Fibroblast of skin of right quadriceps (primary cell): ENCODE measurements around the gene MAP3K10.

Experiments used
- DNase-seq: peaks from one replicate; pipeline ENCODE4 v3.0.0-alpha.2; 2013

MAP3K10 gene

DNA sequence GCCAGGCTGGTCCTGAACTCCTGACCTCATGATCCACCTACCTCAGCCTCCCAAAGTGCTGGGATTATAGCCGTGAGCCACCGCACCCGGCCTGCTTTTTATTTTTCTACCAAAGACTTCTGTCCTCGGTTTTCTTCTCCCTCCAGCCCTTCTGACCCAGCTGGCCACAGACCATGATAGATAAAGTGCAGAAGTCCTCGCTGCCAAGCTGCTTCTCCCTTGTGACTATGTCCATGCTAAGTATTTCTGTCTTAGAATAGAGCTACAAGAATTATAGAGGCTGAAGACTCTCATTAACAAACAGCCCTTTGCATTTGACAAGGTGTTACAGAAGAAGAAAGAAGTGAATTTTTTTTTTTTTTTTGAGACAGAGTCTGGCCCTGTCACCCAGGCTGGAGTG is 15.4 kb upstream of the MAP3K10 start:
- no peak for DNase-seq

GRCh38 chr19:40177286-40178070 is 13.7 kb upstream of the MAP3K10 start:
- DNase-seq, result no peak

DNA sequence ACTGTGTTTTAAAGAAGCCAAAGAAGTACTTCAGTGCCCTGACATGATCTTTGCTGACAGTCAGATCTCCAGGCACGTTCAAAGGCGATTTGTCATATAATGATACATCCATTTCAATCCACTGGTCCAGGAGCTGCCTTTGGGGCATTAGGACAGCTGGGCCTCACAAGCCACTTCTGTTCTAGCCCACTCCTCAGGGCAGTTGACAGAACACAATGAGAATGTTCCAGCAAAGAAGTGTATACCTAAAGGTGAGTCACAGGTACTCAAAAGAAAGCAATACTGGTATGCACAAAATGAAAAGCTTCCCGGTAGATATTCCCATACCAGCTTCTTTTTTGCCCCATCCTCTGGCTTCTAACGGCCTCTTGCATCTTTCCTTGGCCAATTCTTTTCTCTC is 12.5 kb upstream of the MAP3K10 start:
- DNase-seq, result no peak

- DNase-seq, result no peak
These were observed 7.0 kb upstream of the MAP3K10 start for GRCh38 chr19:40184273-40184672.

GRCh38 chr19:40191836-40192646 is 815 bp downstream of the MAP3K10 start:
- no peak for DNase-seq

DNA sequence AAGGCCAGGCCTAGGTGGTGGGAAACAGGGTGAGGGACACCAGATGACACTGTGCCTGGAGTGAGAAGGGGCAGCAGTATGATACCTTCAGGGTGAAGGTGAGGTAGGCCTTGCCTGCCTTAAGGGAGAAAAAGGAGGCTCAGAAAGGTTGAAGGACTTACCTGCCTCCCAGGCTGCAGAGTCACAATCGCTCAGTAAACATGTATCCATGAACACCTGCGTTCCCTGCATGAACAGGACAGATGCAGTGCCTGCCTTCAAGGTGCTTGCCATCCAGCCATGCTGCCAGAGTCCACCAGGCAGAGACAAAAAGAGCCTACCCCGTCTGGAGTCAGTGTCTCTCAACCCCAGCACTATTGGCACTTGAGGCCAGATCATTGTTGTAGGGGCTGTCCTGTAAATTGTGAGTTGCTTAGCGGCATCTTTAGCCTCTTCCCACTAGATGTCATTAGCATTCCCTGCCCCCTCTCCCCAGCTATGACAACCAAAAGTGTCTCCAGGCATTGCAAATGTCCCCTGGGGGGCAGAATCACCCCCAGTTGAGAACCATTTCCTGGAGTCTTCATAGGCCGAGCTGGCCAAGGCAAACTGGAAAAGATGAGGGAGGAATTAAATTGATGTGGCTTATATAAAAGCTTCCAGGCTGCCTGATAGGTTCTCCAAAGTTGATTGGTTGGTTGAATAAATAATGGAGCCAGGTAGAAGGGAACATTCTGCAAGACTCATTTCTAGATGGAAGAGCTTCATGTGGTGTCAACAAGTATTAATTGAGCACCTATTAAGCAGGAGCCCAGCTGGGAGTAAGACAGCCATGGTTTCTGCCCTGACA is 1.7 kb downstream of the MAP3K10 start:
- DNase-seq, result no peak

DNA sequence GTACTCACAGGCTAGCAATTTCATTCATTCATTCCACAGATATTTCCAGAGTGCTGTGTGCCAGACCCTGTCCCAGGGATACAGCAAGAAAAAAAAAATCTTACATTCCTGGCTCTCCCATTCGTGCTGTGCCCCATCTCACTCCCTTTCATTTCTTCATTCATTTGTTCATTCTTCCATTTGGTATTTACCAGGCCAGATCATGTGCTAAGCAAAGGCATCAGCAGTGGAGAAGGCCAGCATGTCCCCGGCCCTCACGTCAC is 2.3 kb downstream of the MAP3K10 start:
- DNase-seq, result no peak

DNA sequence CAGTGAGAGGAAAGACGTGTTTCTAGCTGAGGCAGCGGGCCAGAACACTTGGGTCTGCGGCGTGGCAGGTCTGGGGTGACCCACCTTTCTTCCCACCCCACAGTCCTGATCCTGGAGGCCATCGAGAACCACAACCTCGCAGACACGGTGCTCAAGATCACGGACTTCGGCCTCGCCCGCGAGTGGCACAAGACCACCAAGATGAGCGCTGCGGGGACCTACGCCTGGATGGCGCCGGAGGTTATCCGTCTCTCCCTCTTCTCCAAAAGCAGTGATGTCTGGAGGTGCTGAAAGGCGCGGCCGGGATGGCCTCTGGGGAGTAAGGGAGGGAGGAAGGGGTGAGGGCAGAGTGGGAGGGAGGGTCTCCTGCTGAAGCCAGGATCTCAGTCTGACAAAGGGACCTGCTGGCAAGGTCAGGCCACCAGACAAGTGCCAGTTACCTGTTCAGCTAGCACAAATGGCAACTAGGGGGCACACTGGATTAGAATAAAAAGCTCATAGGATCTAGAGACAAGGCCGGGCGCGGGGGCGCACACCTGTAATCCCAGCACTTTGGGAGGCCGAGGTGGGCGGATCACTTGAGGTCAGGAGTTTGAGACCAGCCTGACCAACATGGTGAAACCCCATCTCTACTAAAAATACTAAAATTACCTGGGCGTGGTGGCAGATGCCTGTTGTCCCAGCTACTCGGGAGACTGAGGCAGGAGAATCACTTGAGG is 7.2 kb downstream of the MAP3K10 start:
- DNase-seq, result no peak

DNA sequence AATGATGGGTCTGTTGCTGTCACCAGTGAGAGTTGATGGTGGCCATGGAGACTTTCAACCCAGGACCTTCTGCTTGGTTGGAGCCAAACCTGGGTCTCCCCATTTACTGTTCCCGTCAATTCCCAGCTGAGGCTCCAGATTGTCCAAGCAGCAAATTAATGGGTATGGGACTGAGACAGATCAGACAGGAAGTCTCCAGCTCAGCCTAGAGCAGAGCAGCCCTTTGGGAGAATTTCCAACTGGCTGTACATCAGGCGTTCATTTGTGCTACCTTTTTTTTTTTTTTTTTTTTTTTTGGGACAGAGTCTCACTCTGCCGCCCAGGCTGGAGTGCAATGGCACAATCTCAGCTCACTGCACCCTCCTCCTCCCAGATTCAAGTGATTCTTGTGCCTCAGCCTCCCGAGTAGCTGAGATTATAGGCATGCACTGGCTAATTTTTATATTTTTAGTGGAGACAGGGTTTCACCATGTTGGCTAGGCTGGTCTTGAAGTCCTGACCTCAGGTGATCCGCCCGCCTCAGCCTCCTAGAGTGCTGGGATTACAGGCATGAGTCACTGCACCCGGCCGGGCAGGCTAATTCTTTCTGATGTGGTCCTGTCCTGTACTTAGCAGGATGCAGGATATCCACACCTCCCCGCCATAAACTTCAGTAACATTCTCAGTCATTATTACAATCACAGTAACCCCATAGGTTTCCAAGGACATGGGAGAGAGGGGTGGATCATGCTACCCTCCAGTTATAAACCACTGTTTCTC is 9.3 kb downstream of the MAP3K10 start:
- DNase-seq, result no peak

- no peak for DNase-seq
These were observed 13.2 kb downstream of the MAP3K10 start for GRCh38 chr19:40204381-40204780.

GRCh38 chr19:40205760-40206159 is 14.5 kb downstream of the MAP3K10 start:
- DNase-seq, result no peak

DNA sequence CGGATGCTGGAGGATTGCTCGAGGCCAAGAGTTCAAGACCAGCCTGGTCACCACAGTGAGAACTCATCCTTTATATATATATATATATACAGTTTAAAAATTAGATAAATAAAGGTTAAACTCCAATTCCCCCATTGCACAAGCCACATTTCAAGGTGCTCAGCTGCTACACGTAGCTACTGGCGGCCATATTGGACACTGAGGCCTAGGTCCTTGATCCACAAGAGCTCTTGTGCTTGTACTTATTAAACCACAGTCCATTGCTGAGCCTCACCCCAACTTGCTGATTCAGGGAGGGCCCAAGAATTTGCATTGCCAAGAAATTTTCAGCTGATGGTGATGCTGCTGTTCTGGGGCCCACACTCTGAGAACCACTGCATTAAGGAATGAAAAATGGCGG is 17.4 kb downstream of the MAP3K10 start:
- DNase-seq, result no peak

DNA sequence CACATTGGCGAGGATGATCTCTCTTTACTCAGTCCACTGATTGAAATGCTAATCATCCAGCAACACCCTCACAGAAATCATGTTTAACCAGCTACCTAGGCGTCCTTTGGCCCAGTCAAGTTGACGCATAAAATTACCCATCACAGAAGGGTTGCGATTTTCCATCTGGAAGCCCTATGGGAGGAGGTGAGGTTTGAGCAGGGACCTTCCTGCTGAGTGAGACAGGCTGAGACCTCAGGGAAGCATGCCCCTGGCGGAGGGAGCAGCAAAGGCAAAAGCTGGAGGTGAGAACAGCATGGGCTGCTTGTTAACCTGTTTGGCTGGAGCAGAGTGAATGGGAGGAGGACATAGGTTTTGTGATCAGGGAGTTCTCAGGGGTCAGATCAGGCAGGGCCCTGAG is 19.7 kb downstream of the MAP3K10 start:
- DNase-seq, result no peak

DNA sequence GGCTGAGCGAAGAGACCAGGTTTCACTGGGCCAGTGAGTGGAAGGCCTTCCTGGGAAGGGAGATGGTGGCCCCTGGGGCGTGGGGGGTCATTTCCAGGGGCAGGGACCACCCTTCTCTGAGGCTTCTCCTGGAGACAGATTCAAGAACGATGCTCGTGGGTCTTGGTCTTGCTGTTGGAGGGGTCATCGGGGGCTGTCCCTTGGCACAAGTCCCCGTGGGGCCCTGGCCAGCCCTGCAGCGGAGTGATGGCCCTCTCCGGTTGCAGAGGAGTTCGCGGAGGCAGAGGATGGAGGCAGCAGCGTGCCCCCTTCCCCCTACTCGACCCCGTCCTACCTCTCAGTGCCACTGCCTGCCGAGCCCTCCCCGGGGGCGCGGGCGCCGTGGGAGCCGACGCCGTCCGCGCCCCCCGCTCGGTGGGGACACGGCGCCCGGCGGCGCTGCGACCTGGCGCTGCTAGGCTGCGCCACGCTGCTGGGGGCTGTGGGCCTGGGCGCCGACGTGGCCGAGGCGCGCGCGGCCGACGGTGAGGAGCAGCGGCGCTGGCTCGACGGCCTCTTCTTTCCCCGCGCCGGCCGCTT is 22.1 kb downstream of the MAP3K10 start:
- no peak for DNase-seq

GRCh38 chr19:40213882-40214570 is 22.8 kb downstream of the MAP3K10 start:
- no peak for DNase-seq

DNA sequence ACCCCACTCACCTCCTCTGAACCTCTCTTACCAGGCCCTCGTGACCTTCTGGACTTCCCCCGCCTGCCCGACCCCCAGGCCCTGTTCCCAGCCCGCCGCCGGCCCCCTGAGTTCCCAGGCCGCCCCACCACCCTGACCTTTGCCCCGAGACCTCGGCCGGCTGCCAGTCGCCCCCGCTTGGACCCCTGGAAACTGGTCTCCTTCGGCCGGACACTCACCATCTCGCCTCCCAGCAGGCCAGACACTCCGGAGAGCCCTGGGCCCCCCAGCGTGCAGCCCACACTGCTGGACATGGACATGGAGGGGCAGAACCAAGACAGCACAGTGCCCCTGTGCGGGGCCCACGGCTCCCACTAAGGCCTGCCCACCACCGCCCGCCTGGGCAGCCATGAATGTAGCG is 23.7 kb downstream of the MAP3K10 start:
- DNase-seq, result no peak

GRCh38 chr19:40216013-40216776 is 25.0 kb downstream of the MAP3K10 start:
- DNase-seq, result no peak

GRCh38 chr19:40216777-40217026 is 25.5 kb downstream of the MAP3K10 start:
- DNase-seq, result no peak

DNA sequence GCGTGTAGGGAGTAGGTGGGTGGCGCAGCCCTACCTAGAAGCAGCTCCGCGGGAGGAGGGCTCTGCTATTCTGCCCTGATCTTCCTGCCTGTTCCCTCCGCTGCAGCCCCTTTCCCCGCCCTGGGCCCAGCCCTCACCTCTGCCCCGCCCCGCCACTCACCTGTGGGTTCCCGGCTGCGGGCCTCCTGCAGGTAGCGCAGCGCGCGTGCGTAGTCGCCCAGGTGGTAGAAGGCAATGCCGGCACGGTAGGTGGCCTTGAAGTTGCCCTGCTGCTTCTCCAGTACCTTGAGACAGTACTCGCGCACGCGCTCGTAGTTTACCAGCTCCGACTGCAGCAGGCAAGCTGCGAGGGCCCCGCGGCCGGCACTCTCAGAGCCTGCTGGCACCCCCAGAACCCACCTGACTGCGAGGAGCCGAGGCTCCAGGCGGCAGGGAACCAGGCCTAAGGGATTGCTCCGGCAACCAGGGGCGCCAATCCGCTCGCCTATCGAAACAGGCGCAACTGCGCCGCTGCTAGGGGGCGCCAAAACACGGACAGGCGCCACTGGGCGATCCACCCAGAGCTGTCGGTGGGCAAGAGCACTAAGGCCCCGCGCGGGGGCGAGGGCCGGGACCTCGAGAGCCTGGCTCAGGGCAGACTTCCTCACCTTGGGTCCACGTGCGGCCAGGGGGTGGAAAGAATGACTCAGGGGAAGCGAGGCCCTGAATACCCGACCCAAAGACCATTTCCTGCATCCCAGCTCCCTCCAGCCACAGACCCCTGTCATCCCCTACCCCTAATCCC is 26.0 kb downstream of the MAP3K10 start:
- DNase-seq, result no peak
